Epithelial cell of prostate (primary cell): ENCODE results near the gene UBE2QL1.

Source experiments
- DNase-seq: peaks from one replicate; pipeline ENCODE4 v3.0.0-alpha.2; 2011; ENCODE audit warnings: low read depth, low spot score
- H3K27ac ChIP-seq: fragments of 450-650 bp; 2 replicates; pipeline ENCODE4 v1.5.1; 2017; ENCODE audit warnings: mild to moderate bottlenecking

Gene UBE2QL1, protein sequence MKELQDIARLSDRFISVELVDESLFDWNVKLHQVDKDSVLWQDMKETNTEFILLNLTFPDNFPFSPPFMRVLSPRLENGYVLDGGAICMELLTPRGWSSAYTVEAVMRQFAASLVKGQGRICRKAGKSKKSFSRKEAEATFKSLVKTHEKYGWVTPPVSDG

DNA sequence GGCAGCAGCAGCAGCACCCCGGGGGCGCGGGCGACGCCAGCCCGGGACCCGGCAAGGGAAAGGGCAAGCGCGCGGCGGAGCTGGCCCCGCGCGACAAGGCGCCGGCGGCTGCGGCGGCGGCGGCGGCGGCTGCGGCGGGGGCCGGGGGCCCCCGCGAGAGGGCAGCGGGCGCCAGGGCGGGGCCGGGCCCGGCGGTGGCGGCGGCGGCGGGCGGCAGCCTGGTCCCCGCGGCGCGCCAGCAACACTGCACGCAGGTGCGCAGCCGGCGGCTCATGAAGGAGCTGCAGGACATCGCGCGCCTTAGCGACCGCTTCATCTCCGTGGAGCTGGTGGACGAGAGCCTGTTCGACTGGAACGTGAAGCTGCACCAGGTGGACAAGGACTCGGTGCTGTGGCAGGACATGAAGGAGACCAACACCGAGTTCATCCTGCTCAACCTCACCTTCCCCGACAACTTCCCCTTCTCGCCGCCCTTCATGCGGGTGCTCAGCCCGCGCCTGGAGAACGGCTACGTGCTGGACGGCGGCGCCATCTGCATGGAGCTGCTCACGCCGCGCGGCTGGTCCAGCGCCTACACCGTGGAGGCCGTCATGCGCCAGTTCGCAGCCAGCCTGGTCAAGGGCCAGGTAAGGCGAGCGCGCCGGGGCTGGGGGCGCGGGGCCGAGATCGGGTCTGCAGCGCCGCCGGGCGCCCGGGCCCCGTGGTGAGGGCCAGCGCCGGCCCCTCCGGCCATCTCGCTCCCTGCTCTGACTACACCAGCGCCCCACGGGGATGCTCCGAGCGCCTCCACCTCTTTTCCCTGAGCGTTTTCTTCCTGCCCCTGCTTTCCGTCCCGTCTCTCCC lies at the start of gene UBE2QL1:
Gene UBE2QL1 (plus strand): TSS at position 238 of the 843 bp plus-strand sequence. CDS start 35 bp downstream, at position 273.
- DNase-seq, result no peak
- H3K27ac ChIP-seq, result no peak within 1 kb of the TSS

DNA sequence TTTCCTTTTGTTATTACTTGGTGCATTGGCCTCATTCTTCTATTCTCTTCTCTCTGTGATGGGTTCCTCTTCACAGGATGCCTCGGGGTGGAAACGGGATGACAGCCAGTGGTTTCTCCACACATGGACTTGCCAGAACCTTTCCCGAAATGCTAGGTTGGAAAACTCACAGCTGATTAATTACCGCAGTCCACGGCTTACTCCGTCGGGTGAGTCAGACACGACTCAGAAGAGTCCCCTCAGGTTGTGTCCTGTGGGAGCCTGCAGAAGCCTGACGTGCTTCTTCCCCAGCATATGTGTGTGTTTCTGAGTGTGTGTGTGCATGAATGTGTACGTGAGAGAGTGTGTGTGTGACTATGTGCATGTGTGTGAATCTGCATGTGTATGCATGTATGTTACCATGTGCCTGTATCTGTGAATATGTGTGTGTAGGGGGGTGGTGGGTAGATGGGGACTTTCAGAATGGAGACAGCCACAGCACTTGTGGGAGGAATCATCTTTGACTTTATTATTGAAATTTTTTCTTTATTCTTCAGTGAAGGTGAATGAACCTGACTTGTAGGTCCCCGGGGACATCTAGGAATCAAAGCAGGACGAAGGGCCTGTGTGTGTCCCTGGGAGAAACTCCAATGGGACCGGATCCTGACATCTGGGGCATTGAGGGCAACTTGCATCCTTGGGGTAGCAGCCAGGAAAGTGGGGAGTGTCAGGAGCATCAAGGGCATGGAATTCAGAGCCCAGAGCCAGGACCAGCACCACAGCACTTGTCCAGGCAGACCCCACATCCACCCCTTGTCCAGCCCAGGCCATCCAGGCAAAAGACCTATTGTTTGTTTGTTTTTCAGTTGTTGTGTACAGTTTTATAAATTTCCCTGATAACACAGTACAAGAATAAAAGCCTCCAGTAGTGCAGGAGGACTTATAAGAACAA lies 48.4 kb upstream of the UBE2QL1 start:
- peak; percentile 65 for DNase-seq
- no peak overlapping the region for H3K27ac ChIP-seq

DNA sequence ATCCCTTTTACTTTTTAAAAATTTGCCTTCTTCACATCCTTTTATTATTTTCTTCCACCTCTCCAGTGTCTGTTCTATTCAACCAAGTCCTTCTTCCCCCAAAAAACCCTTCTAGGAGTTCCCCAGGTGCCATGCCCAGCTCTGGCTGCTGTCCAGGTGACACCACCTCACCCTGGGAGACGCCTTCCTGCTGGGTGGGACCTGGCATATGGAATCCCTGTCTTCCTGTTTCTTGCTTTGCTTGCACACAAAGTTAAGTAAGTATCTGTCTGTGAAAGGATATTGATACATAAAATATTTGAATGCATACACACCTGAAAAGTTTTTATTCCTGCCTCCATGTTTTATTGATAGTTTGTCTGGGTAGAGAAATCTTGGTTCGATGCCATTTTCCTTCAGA lies 47.2 kb upstream of the UBE2QL1 start:
- DNase-seq, result no peak

DNA sequence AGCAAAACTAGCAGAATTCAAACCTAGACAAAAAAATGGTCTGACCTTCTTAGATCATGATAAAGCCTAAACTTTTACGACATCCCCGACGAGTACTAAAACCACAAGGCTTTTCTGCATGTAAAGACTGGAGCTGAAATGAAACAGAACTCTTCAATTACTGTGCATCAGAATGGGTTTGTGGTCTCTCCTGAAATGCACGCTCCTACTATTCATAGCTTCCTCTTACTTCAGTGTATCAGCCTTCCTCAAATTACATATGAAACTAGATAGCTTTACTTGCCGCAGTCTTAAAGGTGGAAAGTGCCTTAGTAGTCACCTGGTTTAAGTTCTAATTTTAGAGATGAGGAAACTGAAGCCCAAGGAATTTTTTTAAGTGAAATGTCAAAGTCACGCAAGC lies 45.7 kb upstream of the UBE2QL1 start:
- no peak for DNase-seq
- no peak overlapping the region for H3K27ac ChIP-seq

More for the DNA sequence above, 47.2 kb upstream of the UBE2QL1 start:
- no peak overlapping the region for H3K27ac ChIP-seq

DNA sequence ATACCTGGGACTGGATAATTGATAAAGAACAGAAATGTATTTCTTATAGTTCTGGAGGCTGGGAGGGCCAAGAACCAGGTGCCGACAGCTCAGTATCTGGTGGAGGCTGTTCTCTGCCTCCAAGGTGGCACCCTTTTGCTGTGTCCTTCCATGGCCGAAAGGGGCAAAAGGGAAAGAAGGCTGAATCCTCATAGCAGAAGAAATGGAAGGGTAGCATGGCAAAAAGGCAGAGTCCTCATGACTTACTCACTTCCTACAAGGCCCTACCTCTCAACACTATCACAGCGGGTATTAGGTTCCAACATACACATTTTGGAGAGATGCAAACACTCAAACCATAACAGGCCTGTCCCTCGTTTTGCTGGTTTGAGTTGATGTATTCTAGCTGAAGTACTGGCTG lies 45.2 kb upstream of the UBE2QL1 start:
- DNase-seq, result no peak
- H3K27ac ChIP-seq, result no peak overlapping the region

DNA sequence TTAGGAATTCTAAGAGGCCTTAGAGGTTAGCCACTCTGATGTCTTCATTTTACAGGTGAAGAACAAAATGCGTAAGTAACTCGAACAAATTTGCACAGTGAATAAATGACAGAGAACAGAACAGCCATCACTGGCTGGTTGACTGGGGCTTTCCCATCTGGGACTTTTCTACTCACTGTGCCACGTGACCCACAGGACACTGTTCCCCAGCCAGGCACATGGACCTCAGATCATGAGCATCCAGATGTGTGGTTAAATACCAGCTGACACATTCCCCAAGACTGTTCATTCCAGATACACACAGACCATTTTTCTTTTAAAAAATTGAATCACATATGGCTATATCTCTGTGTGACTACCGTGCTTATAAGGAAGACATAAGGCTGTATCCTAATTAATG lies 44.5 kb upstream of the UBE2QL1 start:
- no peak for DNase-seq
- H3K27ac ChIP-seq, result no peak overlapping the region

DNA sequence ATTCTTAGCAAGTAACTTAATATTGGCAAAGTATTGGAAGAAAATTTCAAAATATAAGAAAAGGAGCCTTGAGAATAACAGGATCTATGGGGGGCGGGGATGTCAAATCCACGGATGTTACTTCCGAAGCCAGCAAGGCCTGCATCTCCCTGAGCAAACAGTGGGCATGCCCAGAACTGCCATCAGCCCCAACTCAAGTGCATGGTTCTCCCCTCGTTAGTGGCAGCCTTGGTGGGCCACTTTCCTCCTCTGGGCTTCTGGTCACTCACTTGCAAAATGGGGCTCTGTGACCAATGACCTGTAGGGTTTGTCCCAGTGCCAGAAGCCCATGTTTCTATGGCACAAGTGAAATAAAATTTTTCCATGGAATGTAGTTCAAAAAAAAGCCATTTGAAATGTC lies 43.1 kb upstream of the UBE2QL1 start:
- no peak overlapping the region for H3K27ac ChIP-seq

DNA sequence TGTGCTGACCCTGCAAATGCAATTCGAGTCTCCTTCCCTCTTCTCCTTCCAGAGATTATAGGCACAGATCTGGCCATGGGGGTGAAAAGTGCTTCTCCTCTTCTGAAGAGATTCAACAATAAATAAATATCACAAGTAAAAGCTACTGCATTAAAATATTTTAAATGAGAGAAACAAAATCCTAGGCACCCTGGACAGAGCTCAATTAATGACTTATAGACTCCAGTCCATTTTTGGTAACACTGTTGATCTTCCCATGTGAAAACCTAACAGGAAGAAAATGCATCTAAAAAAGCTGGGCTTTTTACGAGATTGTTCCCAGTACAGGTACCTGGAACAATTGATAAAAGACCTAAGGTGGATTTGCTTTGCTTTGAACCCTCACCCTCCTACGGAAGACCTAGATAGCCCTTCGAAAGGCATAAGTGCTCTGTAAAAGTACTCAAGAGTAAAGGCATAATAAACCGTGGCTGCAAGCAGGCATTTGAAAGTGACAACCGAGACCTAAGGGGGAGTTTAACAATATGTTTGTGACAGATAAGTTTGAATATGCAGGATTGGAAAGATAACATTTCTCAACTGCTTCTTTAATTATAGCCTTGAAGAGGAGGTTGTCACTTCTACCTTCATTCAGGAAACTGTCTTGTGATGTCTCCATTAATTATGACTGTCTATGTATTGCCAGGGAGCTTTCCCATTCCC lies 41.0 kb upstream of the UBE2QL1 start:
- DNase-seq, result no peak
- H3K27ac ChIP-seq, result no peak overlapping the region

More for the DNA sequence above, 43.1 kb upstream of the UBE2QL1 start:
- no peak for DNase-seq

DNA sequence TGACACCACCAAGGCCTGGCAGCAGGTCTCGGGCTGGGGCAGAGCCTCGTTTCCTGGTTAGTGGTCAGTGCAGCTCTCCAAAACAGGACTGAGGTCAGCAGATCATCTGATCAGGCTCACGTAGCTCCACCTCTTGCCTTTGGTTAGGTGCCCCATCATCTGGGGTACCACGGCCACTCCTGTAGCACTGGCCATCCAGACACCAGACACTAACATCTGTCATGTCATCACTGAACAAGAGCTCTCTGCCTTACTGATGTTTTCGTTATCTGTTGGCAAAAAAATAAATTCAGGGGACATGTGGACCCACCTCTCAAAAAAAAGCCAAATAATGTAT lies 40.4 kb upstream of the UBE2QL1 start:
- DNase-seq, result no peak
- no peak overlapping the region for H3K27ac ChIP-seq

DNA sequence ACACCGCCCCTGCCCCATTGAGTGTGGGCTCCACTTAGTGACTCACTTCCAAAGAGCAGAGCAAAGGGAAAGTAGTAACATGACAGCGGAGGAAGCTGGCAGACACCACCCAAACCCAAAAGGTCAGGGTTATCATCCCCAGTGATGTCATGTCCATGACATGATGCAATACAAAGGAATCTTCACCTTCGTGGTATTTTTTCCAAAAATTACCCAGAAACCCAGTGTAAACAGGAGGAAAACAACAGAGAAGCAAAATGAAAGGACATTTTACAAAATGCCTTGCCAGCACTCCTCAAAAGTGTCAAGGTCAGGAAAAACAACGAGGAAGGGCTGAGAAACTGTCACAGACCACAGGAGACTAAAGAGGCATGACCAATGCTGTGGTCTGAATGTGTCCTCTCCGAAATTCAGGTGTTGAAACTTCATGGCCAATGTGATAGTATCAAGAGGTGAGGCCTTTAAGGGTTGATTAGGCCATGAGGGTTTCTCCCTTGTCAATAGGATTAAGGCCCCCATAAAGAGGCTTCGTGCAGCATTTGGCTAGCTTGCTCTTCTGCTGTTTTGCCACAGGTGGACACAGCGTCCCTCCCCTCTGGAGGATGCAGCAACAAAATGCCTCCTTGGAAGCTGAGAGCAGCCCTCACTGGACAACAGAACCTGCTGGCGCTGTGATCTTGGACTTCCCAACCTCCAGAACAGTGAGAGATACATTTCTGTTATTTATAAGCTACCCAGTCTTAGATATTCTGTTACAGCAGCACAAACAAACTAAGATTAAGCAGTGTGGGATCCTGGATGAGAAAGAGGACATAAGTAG lies 39.8 kb upstream of the UBE2QL1 start:
- no peak for DNase-seq

DNA sequence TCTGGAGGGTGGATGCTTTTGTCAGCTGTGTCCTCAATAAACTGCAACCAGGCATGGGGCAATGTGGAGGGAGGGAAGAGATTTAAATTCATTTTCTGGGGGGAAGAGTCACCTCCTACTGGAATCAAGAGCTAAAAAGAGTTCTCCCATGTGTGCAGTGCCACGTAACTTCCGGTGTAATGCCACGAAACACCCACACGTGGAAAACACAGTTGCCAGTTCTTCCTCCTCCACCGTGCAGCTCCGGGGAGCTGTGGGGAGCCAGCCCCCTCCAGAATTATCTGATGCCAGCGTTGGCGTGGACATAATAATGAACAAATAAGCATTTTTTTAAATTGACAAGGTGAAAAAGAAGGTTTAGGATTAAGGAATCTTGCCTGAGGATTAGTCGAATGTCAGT lies 38.2 kb upstream of the UBE2QL1 start:
- DNase-seq, result no peak

More for the DNA sequence above, 39.8 kb upstream of the UBE2QL1 start:
- no peak overlapping the region for H3K27ac ChIP-seq

DNA sequence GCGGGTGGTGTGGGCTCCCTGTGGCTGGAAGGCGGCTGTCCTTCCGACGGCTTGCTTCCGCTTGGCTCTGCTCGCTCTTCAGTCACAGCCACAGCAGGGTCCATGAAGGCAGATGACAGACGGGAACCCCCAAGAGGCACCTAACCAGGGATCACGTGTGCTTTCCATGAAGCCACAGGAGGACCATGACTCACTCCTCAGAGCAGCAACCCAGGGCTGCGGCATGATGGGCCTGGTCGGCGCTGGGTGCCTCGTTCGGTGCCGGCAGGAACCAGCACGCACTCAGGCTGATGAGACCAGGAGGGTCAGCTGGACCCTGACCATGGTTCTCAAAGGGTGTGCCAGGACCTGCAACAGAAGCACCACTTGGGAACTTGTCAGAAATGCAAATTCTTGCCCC lies 37.5 kb upstream of the UBE2QL1 start:
- no peak for DNase-seq
- no peak overlapping the region for H3K27ac ChIP-seq

More for the DNA sequence above, 38.2 kb upstream of the UBE2QL1 start:
- no peak overlapping the region for H3K27ac ChIP-seq

DNA sequence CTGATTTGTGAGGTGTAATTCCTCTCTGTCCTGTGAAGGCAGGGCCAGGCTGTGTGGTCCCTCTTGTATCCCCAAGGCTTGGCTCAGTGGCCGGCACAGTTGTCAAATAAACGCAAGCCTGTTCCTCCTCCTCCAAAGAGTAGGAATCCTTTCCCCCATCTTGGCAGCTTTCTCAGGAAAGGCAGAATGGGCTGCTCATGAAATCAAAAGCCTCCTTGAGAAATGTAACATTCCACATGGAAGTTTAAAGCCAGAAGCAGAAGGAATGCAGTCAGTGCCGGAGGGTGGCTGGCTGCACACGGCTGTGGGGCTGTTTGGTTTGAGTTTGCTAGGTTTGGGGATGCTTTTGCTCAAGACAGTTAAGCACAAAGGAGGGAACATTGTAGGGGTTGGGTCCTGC lies 35.8 kb upstream of the UBE2QL1 start:
- DNase-seq, result no peak
- H3K27ac ChIP-seq, result no peak overlapping the region

DNA sequence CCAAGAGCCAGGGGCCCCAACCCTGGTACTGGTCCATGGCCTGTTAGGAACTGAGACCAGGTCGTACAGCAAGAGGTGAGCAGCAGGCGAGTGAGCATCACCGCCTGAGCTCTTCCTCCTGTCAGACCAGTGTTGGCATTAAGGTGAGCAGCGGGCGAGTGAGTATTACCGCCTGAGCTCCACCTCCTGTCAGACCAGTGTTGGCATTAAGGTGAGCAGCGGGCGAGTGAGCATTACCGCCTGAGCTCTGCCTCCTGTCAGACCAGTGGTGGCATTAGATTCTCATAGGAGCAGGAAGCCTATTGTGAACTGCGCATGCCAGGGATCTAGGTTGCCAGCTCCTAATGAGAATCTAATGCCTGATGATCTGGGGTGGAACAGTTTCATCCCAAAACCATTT lies 31.0 kb upstream of the UBE2QL1 start:
- no peak for DNase-seq
- H3K27ac ChIP-seq, result no peak overlapping the region

DNA sequence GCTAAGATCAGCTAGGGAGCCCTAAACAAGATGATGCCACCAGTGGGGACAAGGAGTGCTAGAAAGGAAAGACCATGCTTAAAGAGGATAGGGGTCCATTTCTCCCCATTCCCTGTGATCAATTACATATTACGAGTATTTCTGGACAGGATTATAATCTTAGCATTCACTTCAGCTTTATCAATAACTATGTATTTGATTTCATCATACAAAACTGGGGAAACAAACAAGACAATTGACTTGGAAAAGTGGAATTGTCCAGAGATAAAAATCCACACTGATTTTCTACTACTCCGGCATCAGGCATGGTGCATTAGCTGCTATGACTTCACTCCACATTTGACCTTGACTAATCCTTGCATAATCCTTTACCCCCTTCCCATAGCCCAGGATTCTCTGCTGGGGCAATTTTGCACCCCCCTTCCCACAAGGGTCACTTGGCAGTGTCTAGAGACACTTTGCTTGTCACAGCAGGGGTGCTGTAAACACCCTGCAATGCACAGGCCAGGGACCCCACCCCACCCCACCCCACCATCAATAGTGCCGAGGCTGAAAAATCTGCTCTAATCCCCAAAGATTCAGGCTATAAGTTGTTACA lies 29.9 kb upstream of the UBE2QL1 start:
- DNase-seq, result no peak
- H3K27ac ChIP-seq, result no peak overlapping the region

DNA sequence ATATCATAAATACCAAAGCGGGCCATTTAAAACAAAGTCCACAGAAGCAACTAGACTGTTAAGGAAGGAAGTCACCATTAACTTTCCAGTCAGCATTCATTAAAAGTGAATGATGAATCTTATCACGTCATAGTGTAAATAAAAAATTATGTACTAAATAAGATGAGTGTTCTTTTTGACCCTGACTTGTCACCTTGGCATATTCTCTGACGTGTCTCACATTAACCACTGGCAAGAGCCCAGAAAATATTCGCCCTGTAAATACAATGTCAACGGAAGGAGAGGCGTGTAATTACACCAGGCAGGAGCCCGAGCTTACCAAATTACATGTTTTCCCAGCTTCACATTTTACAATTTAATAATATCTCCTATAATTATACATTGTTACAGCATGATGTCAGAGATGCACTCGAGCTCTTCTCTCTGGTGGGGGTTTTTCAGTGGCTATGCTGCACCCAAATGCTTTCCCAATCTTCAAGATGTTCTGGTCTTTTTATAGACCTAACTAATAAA lies 29.3 kb upstream of the UBE2QL1 start:
- peak; percentile 59 for DNase-seq
- H3K27ac ChIP-seq, result no peak overlapping the region

DNA sequence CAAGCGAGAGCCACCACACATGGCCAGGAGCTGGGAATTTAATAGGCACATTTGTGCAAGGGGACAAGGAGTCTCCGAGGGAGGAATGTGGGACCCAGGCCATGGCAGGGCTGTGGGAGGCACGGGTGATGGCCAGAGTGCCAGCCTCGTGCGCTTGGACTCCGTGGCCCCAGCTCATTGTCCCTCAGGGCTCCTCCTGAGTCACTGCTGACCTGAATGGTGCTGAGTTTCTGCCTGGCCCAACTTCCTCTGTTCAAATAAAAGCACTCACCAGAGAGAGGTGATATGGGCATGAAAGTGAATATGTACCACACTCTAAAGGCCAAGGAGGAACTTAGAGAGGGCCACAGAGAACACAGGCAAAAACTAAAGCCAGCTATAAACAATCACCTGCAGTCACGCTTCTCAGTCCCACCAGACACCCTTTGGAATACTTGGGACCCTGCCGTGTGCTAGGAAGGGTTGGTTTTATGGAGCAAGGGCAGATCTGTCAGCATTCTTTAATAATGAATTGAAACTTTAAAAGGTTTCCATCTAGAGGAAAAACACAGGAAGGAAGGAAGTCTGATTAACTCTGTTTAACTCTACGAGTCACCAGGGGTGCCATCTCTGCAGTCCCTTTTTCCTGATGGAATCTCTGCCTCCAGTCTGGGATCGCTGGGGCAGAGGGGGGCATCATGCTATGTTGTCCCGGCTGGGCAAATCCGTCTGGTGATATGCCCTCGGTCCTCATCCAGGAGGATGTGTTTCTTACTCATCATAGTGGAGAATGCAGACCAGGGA lies 25.1 kb upstream of the UBE2QL1 start:
- H3K27ac ChIP-seq, result no peak overlapping the region
- no peak for DNase-seq

DNA sequence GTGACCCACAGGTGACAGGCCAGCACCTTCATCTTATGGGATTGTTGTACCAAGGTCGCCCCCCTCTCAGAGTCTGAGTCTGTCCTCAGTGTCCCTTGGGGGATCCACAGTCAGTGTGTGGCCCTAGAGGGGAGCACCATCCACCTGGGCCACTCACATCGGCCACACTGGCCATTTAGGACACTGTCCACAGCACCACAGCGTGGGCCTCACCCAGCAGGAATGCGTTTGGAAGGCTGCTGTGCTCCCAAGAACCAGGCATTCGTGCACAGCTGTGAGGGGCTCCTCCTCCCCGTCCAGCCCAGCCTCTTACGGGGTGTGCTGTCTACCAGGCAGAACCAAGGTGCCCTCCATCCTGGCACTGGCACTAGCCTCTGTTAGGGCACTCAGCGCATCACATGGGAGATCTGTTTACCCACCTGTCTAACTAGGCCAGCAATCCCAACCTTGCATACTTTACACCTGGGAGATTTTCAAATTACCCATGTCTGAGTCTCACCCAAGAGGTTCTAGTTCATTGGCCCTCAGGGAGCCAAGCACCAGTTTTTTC lies 24.5 kb upstream of the UBE2QL1 start:
- DNase-seq, result no peak
- no peak overlapping the region for H3K27ac ChIP-seq
